PC-3 (cell line): ENCODE data around the gene SLC8A1. TPM values are rescaled to one million over a fixed set of nuclear protein-coding genes. Genes with fewer than 3 reads are reported as not detected.

Experiments
- ATAC-seq: fragments of 200-7000 bp; cut with Tn5 transposase; 2 replicates; pipeline ENCODE4 v1.9.1; 2020; ENCODE audit warnings: mild to moderate bottlenecking, moderate library complexity
- BruUV-seq: library from RNA; stranded (reverse); fragments of 400-500 nt; replicated peaks from 2 replicates; lab custom pipeline; 2021; lab: Mats Ljungman, UMichigan
- CTCF ChIA-PET: fragments of 300-600 bp; sonication (Branson Sonifier 250); formaldehyde crosslinking; loops from one replicate; lab custom pipeline; 2022; ENCODE audit warnings: antibody characterized with exemption; lab: Charles Lee
- POLR2A ChIA-PET: fragments of 300-600 bp; sonication (Branson Sonifier 250); formaldehyde crosslinking; loops from one replicate; lab custom pipeline; 2022; ENCODE audit warnings: antibody characterized with exemption; ENCODE audit not compliant: unreplicated experiment; lab: Charles Lee
- DNase-seq: peaks from one replicate; pipeline ENCODE4 v3.0.0-alpha.2; 2015
- H2AFZ ChIP-seq: fragments of 300-600 bp; sonication (generic); 2 replicates; pipeline ENCODE4 v1.6.0; 2016; ENCODE audit warnings: antibody characterized with exemption, low read length
- H3F3A ChIP-seq: fragments of 300-600 bp; sonication (generic); one replicate; pipeline ENCODE4 v1.6.0; 2017; ENCODE audit warnings: antibody characterized with exemption, low read length, control low read depth, mild to moderate bottlenecking; ENCODE audit not compliant: unreplicated experiment
- H3K27ac ChIP-seq: fragments of 300-600 bp; sonication (generic); 2 replicates; pipeline ENCODE4 v1.5.1; 2016; ENCODE audit warnings: mild to moderate bottlenecking, low read length
- H3K27me3 ChIP-seq: fragments of 300-600 bp; sonication (generic); 2 replicates; pipeline ENCODE4 v1.6.1; 2016; ENCODE audit warnings: low read length, mixed read lengths
- H3K36me3 ChIP-seq: fragments of 300-600 bp; sonication (generic); 2 replicates; pipeline ENCODE4 v1.6.1; 2016; ENCODE audit warnings: low read depth, mixed run types, low read length, mixed read lengths
- H3K4me1 ChIP-seq: fragments of 300-600 bp; sonication (generic); 2 replicates; pipeline ENCODE4 v1.5.1; 2016; ENCODE audit warnings: low read length; ENCODE audit not compliant: insufficient read depth
- H3K4me2 ChIP-seq: fragments of 300-600 bp; sonication (generic); 2 replicates; pipeline ENCODE4 v1.6.0; 2016; ENCODE audit warnings: low read length
- H3K4me3 ChIP-seq: fragments of 300-600 bp; sonication (generic); 2 replicates; pipeline ENCODE4 v1.5.1; 2016; ENCODE audit warnings: mild to moderate bottlenecking, low read length, mixed read lengths
- H3K79me2 ChIP-seq: fragments of 300-600 bp; sonication (generic); 2 replicates; pipeline ENCODE4 v1.6.1; 2017; ENCODE audit warnings: low read length, mixed read lengths
- H3K9ac ChIP-seq: fragments of 300-600 bp; sonication (generic); 2 replicates; pipeline ENCODE4 v1.6.0; 2016; ENCODE audit warnings: mild to moderate bottlenecking, low read length
- H3K9me2 ChIP-seq: fragments of 300-600 bp; sonication (generic); replicated peaks from 2 replicates; pipeline ENCODE4 v1.6.1; 2016; ENCODE audit warnings: mixed run types, low read length, mixed read lengths
- H3K9me3 ChIP-seq: fragments of 300-600 bp; sonication (generic); 2 replicates; pipeline ENCODE4 v1.6.1; 2016; ENCODE audit warnings: low read length, mixed read lengths
- H4K20me1 ChIP-seq: fragments of 300-600 bp; sonication (generic); 2 replicates; pipeline ENCODE4 v1.6.1; 2016; ENCODE audit warnings: low read length, mixed read lengths
- EZH2 ChIP-seq: fragments of 300-600 bp; sonication (generic); IDR thresholded peaks from one replicate; pipeline ENCODE4 v1.6.1; 2017; ENCODE audit warnings: antibody characterized with exemption, mild to moderate bottlenecking, low read length; ENCODE audit not compliant: unreplicated experiment
- EZH2phosphoT487 ChIP-seq: fragments of 300-600 bp; sonication (generic); IDR thresholded peaks from 2 replicates; pipeline ENCODE4 v1.6.1; 2018; ENCODE audit warnings: mild to moderate bottlenecking, antibody characterized with exemption, low read length, borderline replicate concordance
- intact Hi-C: fragments of 100-400 bp; cut with micrococcal nuclease; formaldehyde crosslinking; loops from 2 replicates; pipeline ENCODE4 v1.9.0; 2023
- total RNA-seq: library from RNA; depleted of rRNA; stranded (reverse); fragments of >200 nt; gene quantifications from 2 replicates; pipeline ENCODE4 v1.2.3, GENCODE V29; 2014
- TF ChIP-seq, protein P1 (sequence below): fragments of 300-600 bp; sonication (generic); conservative IDR thresholded peaks from 2 replicates; pipeline ENCODE4 v1.5.1; 2017; ENCODE audit warnings: antibody characterized with exemption, low read depth, mild to moderate bottlenecking, low read length

Gene SLC8A1
- total RNA-seq, 1 experiment from 2014 or later = 1.3 TPM

DNA sequence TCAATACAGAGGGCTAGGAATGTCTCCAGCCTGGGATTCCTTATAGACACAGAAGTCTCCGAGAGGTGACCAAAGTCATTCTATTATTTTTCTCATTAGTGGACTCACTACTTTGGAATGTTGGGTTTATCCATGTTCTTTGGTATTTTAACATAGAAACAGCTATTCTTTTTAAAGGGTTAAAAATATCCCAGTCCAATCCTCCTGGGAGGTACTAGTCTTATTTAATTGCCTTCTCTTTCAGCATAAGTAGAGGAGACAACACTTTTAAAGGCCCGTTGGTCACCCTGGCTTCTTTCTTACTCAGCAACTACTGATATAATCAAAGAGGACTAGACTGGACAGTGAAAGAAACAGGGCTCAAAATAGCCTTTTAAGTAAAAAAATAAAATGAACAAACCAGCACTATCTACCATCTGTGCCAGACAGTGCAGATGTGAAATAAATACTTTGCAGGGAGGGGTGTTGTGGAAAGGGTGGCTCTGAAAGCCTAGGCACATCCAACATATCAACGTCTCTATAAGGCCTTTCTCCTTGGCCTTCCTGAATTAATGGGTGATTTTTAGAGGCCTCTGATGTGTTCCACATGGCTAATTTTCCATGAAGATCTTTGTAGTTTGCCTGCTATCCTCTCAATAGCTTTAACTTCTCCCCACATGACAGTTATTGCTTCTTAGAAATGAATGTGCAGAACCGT is 338.5 kb downstream of the SLC8A1 start:
- H3K4me1 ChIP-seq = no peaks in the 10 kb centered on the region
- intact Hi-C loops = no loop called here
- H3K27ac ChIP-seq = no peak overlapping the region
- TF ChIP-seq EZH2phosphoT487 = no peak
- TF ChIP-seq EZH2 = no peak
- TF ChIP-seq, protein P1, sequence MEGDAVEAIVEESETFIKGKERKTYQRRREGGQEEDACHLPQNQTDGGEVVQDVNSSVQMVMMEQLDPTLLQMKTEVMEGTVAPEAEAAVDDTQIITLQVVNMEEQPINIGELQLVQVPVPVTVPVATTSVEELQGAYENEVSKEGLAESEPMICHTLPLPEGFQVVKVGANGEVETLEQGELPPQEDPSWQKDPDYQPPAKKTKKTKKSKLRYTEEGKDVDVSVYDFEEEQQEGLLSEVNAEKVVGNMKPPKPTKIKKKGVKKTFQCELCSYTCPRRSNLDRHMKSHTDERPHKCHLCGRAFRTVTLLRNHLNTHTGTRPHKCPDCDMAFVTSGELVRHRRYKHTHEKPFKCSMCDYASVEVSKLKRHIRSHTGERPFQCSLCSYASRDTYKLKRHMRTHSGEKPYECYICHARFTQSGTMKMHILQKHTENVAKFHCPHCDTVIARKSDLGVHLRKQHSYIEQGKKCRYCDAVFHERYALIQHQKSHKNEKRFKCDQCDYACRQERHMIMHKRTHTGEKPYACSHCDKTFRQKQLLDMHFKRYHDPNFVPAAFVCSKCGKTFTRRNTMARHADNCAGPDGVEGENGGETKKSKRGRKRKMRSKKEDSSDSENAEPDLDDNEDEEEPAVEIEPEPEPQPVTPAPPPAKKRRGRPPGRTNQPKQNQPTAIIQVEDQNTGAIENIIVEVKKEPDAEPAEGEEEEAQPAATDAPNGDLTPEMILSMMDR = no peak
- no peaks in the 10 kb centered on the region for H3K9me3 ChIP-seq
- BruUV-seq = no TSS peak
- no peak overlapping the region for H3K4me3 ChIP-seq
- H3K9me2 ChIP-seq = no peaks in the 10 kb centered on the region
- no peak for DNase-seq
- no peak overlapping the region for H3K9ac ChIP-seq
- H3K36me3 ChIP-seq = no peaks in the 10 kb centered on the region
- H2AFZ ChIP-seq = no peak overlapping the region
- ChIA-PET POLR2A (no interaction called here), CTCF (no interaction called here)
- no peak overlapping the region for H3K4me2 ChIP-seq
- H3K79me2 ChIP-seq = no peaks in the 10 kb centered on the region
- H3K27me3 ChIP-seq = no peaks in the 10 kb centered on the region
- no peaks in the 10 kb centered on the region for H3F3A ChIP-seq
- no peak for ATAC-seq
- H4K20me1 ChIP-seq = no peaks in the 10 kb centered on the region

DNA sequence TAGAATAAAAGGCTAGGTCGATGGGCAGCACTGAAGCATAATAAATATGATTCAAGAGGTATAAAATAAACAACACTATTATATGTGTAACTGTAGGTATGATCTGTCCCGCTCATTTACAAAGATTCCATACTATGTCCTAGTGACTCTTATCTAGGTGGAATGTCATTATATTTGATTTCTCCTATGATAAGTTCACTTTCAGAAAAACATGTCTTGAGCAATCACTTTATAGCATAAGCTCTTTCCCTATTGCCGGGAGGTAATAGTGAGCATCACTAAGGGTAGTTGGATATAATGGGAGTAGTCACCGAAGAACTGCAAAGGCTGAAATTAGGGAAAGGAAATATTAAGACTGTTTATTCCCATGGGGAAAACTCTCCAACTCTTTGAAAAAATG is 342.5 kb downstream of the SLC8A1 start:
- H3F3A ChIP-seq = no peaks in the 10 kb centered on the region
- TF ChIP-seq, protein P1 = no peak
- TF ChIP-seq EZH2 = no peak
- no peak for TF ChIP-seq EZH2phosphoT487
- no peak overlapping the region for H3K4me2 ChIP-seq
- no peaks in the 10 kb centered on the region for H3K79me2 ChIP-seq
- H3K4me1 ChIP-seq = no peaks in the 10 kb centered on the region
- H3K36me3 ChIP-seq = no peaks in the 10 kb centered on the region
- no peak overlapping the region for H2AFZ ChIP-seq
- no peaks in the 10 kb centered on the region for H3K9me2 ChIP-seq
- intact Hi-C loops = no loop called here
- DNase-seq (no peak), ATAC-seq (no peak)
- ChIA-PET POLR2A (no interaction called here), CTCF (no interaction called here)
- no peak overlapping the region for H3K27ac ChIP-seq
- no peaks in the 10 kb centered on the region for H3K27me3 ChIP-seq
- no peak overlapping the region for H3K9ac ChIP-seq
- no peaks in the 10 kb centered on the region for H4K20me1 ChIP-seq
- BruUV-seq = no TSS peak
- H3K9me3 ChIP-seq = no peaks in the 10 kb centered on the region
- H3K4me3 ChIP-seq = no peak overlapping the region

DNA sequence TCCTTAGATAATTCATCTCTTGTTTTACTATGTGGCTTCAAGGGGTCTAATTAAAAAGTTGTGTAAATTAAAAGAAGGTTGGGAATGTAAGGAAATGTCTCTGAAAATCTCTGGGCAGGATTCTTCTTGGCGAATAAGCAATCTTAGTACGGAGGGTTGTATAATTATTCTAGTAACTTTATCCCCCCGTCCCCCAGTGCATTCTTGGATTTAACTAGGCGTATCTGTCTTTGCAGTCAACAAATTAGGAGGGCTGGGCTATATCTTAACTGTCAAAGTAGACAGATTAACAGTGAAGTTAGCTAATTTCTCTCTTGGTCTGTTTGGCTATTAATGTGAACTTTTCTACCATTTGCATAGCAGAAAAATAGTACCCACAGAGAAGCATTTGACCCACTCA is 343.0 kb downstream of the SLC8A1 start:
- Histone ChIP-seq H3K9me2 (no peaks in the 10 kb centered on the region), H4K20me1 (no peaks in the 10 kb centered on the region), H3K79me2 (no peaks in the 10 kb centered on the region), H3K9me3 (no peaks in the 10 kb centered on the region), H3K4me3 (no peak overlapping the region), H3K27me3 (no peaks in the 10 kb centered on the region), H3K9ac (no peak overlapping the region), H3K36me3 (no peaks in the 10 kb centered on the region), H3K4me1 (0 out of 2 replicates have a peak, but pooled peaks cover under 1% of the 10 kb centered on the region), H3F3A (no peaks in the 10 kb centered on the region), H2AFZ (no peak overlapping the region), H3K27ac (no peak overlapping the region), H3K4me2 (no peak overlapping the region)
- ATAC-seq (no peak), DNase-seq (no peak)
- TF ChIP-seq EZH2 = no peak
- TF ChIP-seq, protein P1 = no peak
- intact Hi-C loops = no loop called here
- ChIA-PET CTCF (no interaction called here), POLR2A (no interaction called here)
- no TSS peak for BruUV-seq
